ENCODE results near the gene DAAM2. TPM values are rescaled to one million over a fixed set of nuclear protein-coding genes. Genes with fewer than 3 reads are reported as not detected.

DAAM2 gene
- total RNA-seq, 2 donors from 2014 or later = 4.7 to 41.3 TPM

DNA sequence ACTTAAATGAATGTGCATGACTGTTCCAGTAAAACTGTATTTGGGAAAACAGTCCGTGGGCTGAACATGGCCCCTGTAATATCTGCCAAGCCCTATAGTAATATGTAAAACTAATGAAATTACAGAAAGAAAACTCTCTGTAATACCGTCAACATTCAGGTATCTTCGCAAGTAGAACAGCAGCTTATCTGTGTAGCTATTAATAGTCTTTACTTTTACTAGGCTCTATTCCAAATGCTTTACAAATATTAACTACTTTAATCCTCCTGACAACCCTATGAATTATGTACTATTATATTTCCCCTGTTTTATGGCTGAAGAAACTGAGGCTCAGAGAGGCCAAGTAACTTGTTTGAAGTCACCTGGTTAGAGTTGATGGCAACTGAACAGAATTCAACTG, 57.1 kb downstream of the DAAM2 start:
- WGBS = 58% methylated on average over 3 of the region's 3 CpGs
- DNase-seq (ENCODE audit: low spot score) = no peak
- no peaks in the 10 kb centered on the region for H3K36me3 ChIP-seq
- H3K4me3 ChIP-seq = no peak overlapping the region
- H3K27ac ChIP-seq = no peak overlapping the region
- H3K27me3 ChIP-seq (replicated peaks; ENCODE audit: insufficient read depth) = no peaks in the 10 kb centered on the region
- intact Hi-C loops (cut with DNase I) = no loop called here
- H3K9me3 ChIP-seq = no peaks in the 10 kb centered on the region
- TF ChIP-seq POLR2A (IDR thresholded peaks at IDR 0.05) = no peak
- no peak for TF ChIP-seq POLR2AphosphoS5 (IDR thresholded peaks at IDR 0.05)
- TF ChIP-seq, protein P1, sequence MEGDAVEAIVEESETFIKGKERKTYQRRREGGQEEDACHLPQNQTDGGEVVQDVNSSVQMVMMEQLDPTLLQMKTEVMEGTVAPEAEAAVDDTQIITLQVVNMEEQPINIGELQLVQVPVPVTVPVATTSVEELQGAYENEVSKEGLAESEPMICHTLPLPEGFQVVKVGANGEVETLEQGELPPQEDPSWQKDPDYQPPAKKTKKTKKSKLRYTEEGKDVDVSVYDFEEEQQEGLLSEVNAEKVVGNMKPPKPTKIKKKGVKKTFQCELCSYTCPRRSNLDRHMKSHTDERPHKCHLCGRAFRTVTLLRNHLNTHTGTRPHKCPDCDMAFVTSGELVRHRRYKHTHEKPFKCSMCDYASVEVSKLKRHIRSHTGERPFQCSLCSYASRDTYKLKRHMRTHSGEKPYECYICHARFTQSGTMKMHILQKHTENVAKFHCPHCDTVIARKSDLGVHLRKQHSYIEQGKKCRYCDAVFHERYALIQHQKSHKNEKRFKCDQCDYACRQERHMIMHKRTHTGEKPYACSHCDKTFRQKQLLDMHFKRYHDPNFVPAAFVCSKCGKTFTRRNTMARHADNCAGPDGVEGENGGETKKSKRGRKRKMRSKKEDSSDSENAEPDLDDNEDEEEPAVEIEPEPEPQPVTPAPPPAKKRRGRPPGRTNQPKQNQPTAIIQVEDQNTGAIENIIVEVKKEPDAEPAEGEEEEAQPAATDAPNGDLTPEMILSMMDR (IDR thresholded peaks at IDR 0.05) = no peak
- no peaks in the 10 kb centered on the region for H3K4me1 ChIP-seq (replicated peaks)

DNA sequence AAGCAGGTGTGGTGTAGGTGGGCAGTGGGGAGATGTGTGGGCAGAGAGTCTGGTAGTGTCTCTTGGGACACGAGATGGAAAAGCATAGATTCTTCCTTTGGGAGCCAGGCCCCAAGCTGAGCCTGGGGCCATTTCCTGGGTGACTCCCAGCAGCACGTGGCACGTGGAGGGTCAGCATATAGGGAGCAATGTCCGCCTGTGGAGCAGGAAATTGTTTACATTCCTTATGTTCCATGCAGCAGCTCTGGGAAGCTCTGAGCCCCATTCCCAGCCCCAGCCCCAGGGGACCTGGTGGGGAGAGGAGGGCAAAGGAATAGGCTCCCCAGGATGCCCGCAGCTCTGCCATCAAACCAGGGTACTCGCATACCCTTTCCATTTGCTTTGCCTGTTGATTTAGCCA, 57.6 kb downstream of the DAAM2 start:
- H3K27me3 ChIP-seq (replicated peaks; ENCODE audit: insufficient read depth) = no peaks in the 10 kb centered on the region
- intact Hi-C loops (cut with DNase I) = loop anchor here (10.0 kb wide), 1 partner anchor 535 kb away; no protein-coding TSS in a partner anchor
- no peak overlapping the region for H3K27ac ChIP-seq
- H3K36me3 ChIP-seq = no peaks in the 10 kb centered on the region
- H3K4me3 ChIP-seq = no peak overlapping the region
- 77% methylated on average over 6 of the region's 6 CpGs for WGBS
- DNase-seq (ENCODE audit: low spot score) = no peak
- no peaks in the 10 kb centered on the region for H3K9me3 ChIP-seq
- TF ChIP-seq POLR2A (IDR thresholded peaks at IDR 0.05) (no peak), POLR2AphosphoS5 (IDR thresholded peaks at IDR 0.05) (no peak)
- TF ChIP-seq, protein P1 (IDR thresholded peaks at IDR 0.05) = no peak
- no peaks in the 10 kb centered on the region for H3K4me1 ChIP-seq (replicated peaks)

DNA sequence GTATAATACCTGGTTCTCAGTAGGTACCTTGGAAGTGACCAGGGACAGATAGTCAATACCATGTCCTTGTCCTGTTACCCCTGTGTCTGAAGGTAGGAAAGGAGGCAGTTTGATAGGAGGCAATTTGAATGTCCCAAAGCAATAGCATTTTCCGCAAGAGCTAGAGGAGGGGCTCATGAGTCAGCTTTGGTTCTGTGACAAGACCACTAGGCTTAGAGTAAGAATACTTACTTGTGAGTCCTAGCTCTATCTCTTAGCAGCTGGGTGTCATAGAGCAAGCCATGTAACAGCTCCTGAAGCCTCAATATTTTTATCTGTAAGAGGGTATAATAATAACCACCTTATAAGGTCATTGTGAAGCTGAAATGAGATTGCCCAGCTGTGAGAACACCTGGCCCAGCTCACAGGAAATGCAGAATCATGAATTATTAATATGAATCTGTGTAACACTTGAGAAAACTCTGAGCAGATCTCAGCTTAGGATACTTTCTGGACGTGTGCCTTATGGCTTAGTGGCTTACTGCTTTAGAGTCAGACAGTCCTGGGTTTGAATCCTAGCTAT, 58.6 kb downstream of the DAAM2 start:
- TF ChIP-seq POLR2A (IDR thresholded peaks at IDR 0.05) (no peak), POLR2AphosphoS5 (IDR thresholded peaks at IDR 0.05) (no peak)
- TF ChIP-seq, protein P1 (IDR thresholded peaks at IDR 0.05) = no peak
- WGBS = 73% methylated on average over 2 of the region's 2 CpGs
- DNase-seq (ENCODE audit: low spot score) = no peak
- no peak overlapping the region for H3K4me3 ChIP-seq
- no peaks in the 10 kb centered on the region for H3K4me1 ChIP-seq (replicated peaks)
- intact Hi-C loops (cut with DNase I) = loop anchor here (10.0 kb wide), 1 partner anchor 534 kb away; no protein-coding TSS in a partner anchor
- H3K27ac ChIP-seq = no peak overlapping the region
- no peaks in the 10 kb centered on the region for H3K9me3 ChIP-seq
- H3K27me3 ChIP-seq (replicated peaks; ENCODE audit: insufficient read depth) = no peaks in the 10 kb centered on the region
- H3K36me3 ChIP-seq = no peaks in the 10 kb centered on the region

DNA sequence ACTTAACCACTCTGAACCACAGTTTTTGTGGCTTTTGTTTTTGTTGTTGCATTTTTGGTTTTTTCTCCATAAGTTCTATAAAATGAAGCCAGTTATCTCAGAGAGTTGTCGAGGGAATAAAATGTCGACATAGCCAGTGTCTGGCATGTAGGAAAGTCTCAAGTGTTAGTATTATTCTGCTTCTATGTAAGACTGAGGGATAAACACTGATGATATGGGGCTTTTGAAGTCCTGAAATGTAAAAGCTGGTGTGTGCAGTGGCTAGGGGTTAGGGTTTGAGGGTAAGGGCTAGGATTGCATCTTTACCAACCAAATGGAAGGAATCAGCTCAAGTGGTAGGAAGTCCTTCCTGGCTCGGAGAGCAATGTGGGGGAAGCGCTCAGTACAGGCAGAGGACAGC, 59.2 kb downstream of the DAAM2 start:
- intact Hi-C loops (cut with DNase I) = loop anchor here (10.0 kb wide), 1 partner anchor 533 kb away; no protein-coding TSS in a partner anchor
- 85% methylated on average over 4 of the region's 4 CpGs for WGBS
- no peaks in the 10 kb centered on the region for H3K4me1 ChIP-seq (replicated peaks)
- H3K9me3 ChIP-seq = no peaks in the 10 kb centered on the region
- no peaks in the 10 kb centered on the region for H3K27me3 ChIP-seq (replicated peaks; ENCODE audit: insufficient read depth)
- TF ChIP-seq POLR2AphosphoS5 (IDR thresholded peaks at IDR 0.05) = no peak
- TF ChIP-seq, protein P1 (IDR thresholded peaks at IDR 0.05) = no peak
- TF ChIP-seq POLR2A (IDR thresholded peaks at IDR 0.05) = no peak
- no peak overlapping the region for H3K27ac ChIP-seq
- no peak overlapping the region for H3K4me3 ChIP-seq
- H3K36me3 ChIP-seq = no peaks in the 10 kb centered on the region
- no peak for DNase-seq (ENCODE audit: low spot score)

DNA sequence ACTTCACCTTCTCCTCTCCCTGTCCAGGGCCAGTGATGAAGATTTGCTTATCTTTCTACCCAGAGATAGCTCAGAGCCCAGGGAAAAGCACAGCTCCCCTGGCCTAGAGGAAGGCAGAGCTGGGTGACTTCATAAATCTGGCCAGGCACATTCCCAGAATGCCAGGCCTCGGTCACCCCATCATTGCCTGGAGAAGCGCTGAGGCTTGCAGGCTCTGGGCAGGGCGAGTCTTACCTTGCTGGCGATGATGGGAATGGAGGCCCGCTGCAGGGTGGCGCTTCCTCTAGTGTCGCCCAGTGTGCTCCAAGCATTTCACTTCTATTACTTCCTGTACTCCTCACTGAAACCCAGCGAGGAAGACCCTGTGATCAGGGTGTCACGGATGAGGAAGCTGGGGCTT, 60.1 kb downstream of the DAAM2 start:
- TF ChIP-seq POLR2AphosphoS5 (IDR thresholded peaks at IDR 0.05) (no peak), POLR2A (IDR thresholded peaks at IDR 0.05) (no peak)
- TF ChIP-seq, protein P1 (IDR thresholded peaks at IDR 0.05) = no peak
- no peak overlapping the region for H3K4me3 ChIP-seq
- 94% methylated on average over 9 of the region's 9 CpGs for whole genome bisulfite sequencing
- no peaks in the 10 kb centered on the region for H3K36me3 ChIP-seq
- DNase-seq (ENCODE audit: low spot score) = no peak
- no peaks in the 10 kb centered on the region for H3K4me1 ChIP-seq (replicated peaks)
- H3K27ac ChIP-seq = no peak overlapping the region
- intact Hi-C loops (cut with DNase I) = loop anchor here (10.0 kb wide), 1 partner anchor 532 kb away; no protein-coding TSS in a partner anchor
- H3K27me3 ChIP-seq (replicated peaks; ENCODE audit: insufficient read depth) = no peaks in the 10 kb centered on the region
- H3K9me3 ChIP-seq = no peaks in the 10 kb centered on the region

Measured in prostate gland (tissue), 2 donors.